C1 segment of cervical spinal cord (tissue), 14 donors: ENCODE data around the gene VWA5B1.
A peak's percentile ranks its signal among the peaks of the same experiment; 100 is the strongest.

ENCODE experiments used
- DNase-seq, 14 donors: peaks; one replicate each; lab custom pipeline; 2025; lab: John Stamatoyannopoulos, UW

The VWA5B1 gene

GRCh38 chr1:20366463-20367115 is 75.9 kb downstream of the VWA5B1 start:
- DNase-seq: no peak

- peak in 6 of 14 donors; percentile 5 to 25 (median 9) for DNase-seq
Observed at GRCh38 chr1:20367116-20367585, 76.5 kb downstream of the VWA5B1 start.

- no peak for DNase-seq
Observed at GRCh38 chr1:20367626-20368025, 77.0 kb downstream of the VWA5B1 start.

- no peak for DNase-seq
Observed at GRCh38 chr1:20368866-20369470, 78.3 kb downstream of the VWA5B1 start.

- no peak for DNase-seq
Observed at GRCh38 chr1:20370698-20371097, 80.0 kb downstream of the VWA5B1 start.

GRCh38 chr1:20371411-20371810 is 80.7 kb downstream of the VWA5B1 start:
- no peak for DNase-seq

GRCh38 chr1:20371883-20372282 is 81.2 kb downstream of the VWA5B1 start:
- no peak for DNase-seq

- no peak for DNase-seq
Observed at GRCh38 chr1:20372676-20373075, 82.0 kb downstream of the VWA5B1 start.

GRCh38 chr1:20373286-20373685 is 82.6 kb downstream of the VWA5B1 start:
- DNase-seq: no peak

- no peak for DNase-seq
Observed at GRCh38 chr1:20373764-20374163, 83.1 kb downstream of the VWA5B1 start.

- DNase-seq: no peak
Observed at GRCh38 chr1:20375563-20375962, 84.9 kb downstream of the VWA5B1 start.

GRCh38 chr1:20376171-20376570 is 85.5 kb downstream of the VWA5B1 start:
- no peak for DNase-seq

- peak in 9 of 14 donors; percentile 5 to 54 (median 29) for DNase-seq
Observed at GRCh38 chr1:20376880-20377494, 86.3 kb downstream of the VWA5B1 start.

- DNase-seq: no peak
Observed at GRCh38 chr1:20377516-20378270, 87.0 kb downstream of the VWA5B1 start.

- DNase-seq: no peak
Observed at GRCh38 chr1:20379075-20379474, 88.4 kb downstream of the VWA5B1 start.

GRCh38 chr1:20380175-20380574 is 89.5 kb downstream of the VWA5B1 start:
- no peak for DNase-seq

- peak in 6 of 14 donors; percentile 24 to 59 (median 37) for DNase-seq
Observed at GRCh38 chr1:20380616-20381035, 90.0 kb downstream of the VWA5B1 start.

GRCh38 chr1:20381045-20381641 is 90.5 kb downstream of the VWA5B1 start:
- peak in 1 of 14 donors; percentile 19 for DNase-seq

GRCh38 chr1:20381961-20382360 is 91.3 kb downstream of the VWA5B1 start:
- no peak for DNase-seq

- DNase-seq: no peak
Observed at GRCh38 chr1:20382711-20383110, 92.0 kb downstream of the VWA5B1 start.

- DNase-seq: no peak
Observed at GRCh38 chr1:20383631-20384030, 93.0 kb downstream of the VWA5B1 start.

GRCh38 chr1:20385630-20386029 is 95.0 kb downstream of the VWA5B1 start:
- no peak for DNase-seq
